K562 (cell line): Measurements from ENCODE around the gene SAP25. TPM values are rescaled to one million over a fixed set of nuclear protein-coding genes. Genes with fewer than 3 reads are reported as not detected.
A peak's percentile ranks its signal among the peaks of the same experiment; 100 is the strongest.

Experiments used
- BCOR ChIP-seq: fragments of 450-650 bp; IDR thresholded peaks from 2 replicates; pipeline ENCODE4 v1.6.1; 2016
- CAMTA2 ChIP-seq: fragments of 250-450 bp; sonication (Bioruptor Pico); conservative IDR thresholded peaks from 2 replicates; pipeline ENCODE4 v1.5.1; 2022
- CEBPB ChIP-seq: fragments of 450-650 bp; IDR thresholded peaks from 2 replicates; pipeline ENCODE4 v1.6.1; 2016; ENCODE audit warnings: missing genetic modification characterization, missing compliant biosample characterization
- FOXJ2 ChIP-seq: fragments of 200-800 bp; sonication (Bioruptor generic); IDR thresholded peaks from 2 replicates; pipeline ENCODE4 v1.6.1; 2016; ENCODE audit warnings: missing genetic modification characterization, missing compliant biosample characterization
- GATA2 ChIP-seq: sonication (generic); formaldehyde crosslinking; IDR thresholded peaks from 2 replicates; pipeline ENCODE4 v1.4.0; 2020; ENCODE audit warnings: mild to moderate bottlenecking, missing genetic modification reagents
- GATAD2B ChIP-seq: fragments of 450-650 bp; IDR thresholded peaks from 2 replicates; pipeline ENCODE4 v1.6.1; 2017; ENCODE audit warnings: mild to moderate bottlenecking, borderline replicate concordance
- PRMT5 ChIP-seq: sonication (generic); formaldehyde crosslinking; IDR thresholded peaks from 2 replicates; pipeline ENCODE4 v1.5.0; 2020; ENCODE audit warnings: missing genetic modification reagents
- RNF2 ChIP-seq: sonication (generic); IDR thresholded peaks from 2 replicates; pipeline ENCODE4 v1.6.1; 2016
- SIN3B ChIP-seq: fragments of 450-650 bp; IDR thresholded peaks from 2 replicates; pipeline ENCODE4 v1.6.1; 2017; ENCODE audit warnings: low read depth, mild to moderate bottlenecking, moderate library complexity
- STAT5B ChIP-seq: fragments of 250-450 bp; sonication (Bioruptor Pico); IDR thresholded peaks from 2 replicates; pipeline ENCODE4 v1.8.0; 2021; ENCODE audit warnings: mild to moderate bottlenecking, inconsistent platforms
- ZNF408 ChIP-seq: fragments of 250-450 bp; sonication (Bioruptor Pico); IDR thresholded peaks from 2 replicates; pipeline ENCODE4 v1.4.0; 2020; ENCODE audit warnings: low read depth, mild to moderate bottlenecking, moderate library complexity
- ZNF561 ChIP-seq: fragments of 450-650 bp; formaldehyde crosslinking; conservative IDR thresholded peaks from 2 replicates; pipeline ENCODE4 v1.4.0; 2020; ENCODE audit warnings: mild to moderate bottlenecking, moderate library complexity
- ZNF785 ChIP-seq: fragments of 250-450 bp; sonication (Bioruptor Pico); IDR thresholded peaks from 2 replicates; pipeline ENCODE4 v1.4.0; 2020; ENCODE audit warnings: mild to moderate bottlenecking
- polyA plus RNA-seq, 8 experiments: library from polyadenylated mRNA; depleted of rRNA in 4 of 8; stranded (reverse) in 5 of 8; unstranded in 3 of 8; fragments of >200 nt; fragmentation: Nextera tagmentation in 2 of 8; fragmentation: Illumina TruSeq in 1 of 8; extraction: Ambion mirVana in 2 of 8; extraction: Trizol in 1 of 8; gene quantifications; 2 replicates each; pipeline versions ENCODE4 v1.2.1 to v1.2.3, GENCODE V29; 2011 to 2014; ENCODE audit warnings: inconsistent platforms in 1 of 8, missing spikeins in 1 of 8
- total RNA-seq, 7 experiments: library from RNA; depleted of rRNA in 6 of 7; stranded (reverse); fragments of >200 nt in 6 of 7; fragmentation: Illumina TruSeq in 2 of 7; extraction: Trizol in 2 of 7; gene quantifications; 2 replicates each; pipeline versions ENCODE4 v1.2.1 to v1.2.3, GENCODE V29; 2011 to 2021; ENCODE audit warnings: low replicate concordance in 1 of 7
- TF ChIP-seq, protein P1 (sequence below): sonication (generic); formaldehyde crosslinking; IDR thresholded peaks from 2 replicates; pipeline ENCODE4 v1.8.0; 2022; ENCODE audit warnings: mild to moderate bottlenecking, low read depth, missing genetic modification reagents

Gene SAP25
- total and polyA plus RNA-seq, 9 of the 15 experiments (the other 6 are each of a cell fraction or from before 2014, with no cell fraction given), result 0.13 to 5.3 (median 0.78) TPM; not detected in 1

DNA sequence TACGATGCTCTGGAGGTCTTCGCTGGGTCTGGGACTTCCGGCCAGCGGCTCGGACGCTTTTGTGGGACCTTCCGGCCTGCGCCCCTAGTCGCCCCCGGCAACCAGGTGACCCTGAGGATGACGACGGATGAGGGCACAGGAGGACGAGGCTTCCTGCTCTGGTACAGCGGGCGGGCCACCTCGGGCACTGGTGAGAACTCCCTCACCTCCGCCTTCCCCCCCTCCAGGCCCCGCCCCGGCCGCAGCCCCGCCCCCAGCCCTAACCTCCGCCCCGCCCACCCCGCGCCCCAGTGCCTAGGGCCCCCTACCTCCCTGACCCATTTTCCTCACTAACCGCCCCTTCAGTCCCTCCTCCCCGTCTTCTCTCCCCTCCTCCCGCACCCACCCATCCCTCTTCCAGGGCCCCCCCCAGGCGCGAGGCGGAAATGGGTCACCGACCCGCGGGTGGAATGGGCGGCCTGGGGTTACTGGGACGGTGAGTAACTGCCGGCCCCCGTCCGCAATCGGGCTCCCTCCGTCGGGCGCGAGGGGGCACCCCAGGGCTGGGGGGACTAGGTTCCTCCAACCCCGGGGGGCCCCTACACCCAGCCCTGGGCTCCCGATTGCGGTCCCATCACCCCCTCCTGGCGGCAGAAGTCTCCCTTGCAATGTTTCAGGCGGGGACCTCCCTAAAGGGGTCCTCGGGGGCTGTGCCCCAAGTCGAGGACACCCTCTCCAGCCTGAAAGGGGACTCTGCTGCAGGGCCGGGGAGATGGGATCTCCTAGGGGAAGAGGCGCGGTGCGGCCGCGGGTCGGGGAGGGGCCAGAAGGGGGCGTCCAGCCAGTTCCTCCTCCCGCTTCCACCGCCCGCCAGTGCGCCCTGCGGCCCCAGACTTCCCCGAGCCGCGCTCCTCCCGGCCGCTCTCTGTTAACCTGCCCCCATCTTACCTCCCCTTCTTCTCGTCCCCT lies 30.6 kb upstream of the SAP25 start (continued):
- TF ChIP-seq STAT5B (no peak), CAMTA2 (CRISPR knock-in tag) (no peak), ZNF785 (CRISPR knock-in tag) (no peak), RNF2 (peak; percentile 29; the same call in 1 of the 2 replicates), ZNF561 (CRISPR knock-in tag) (no peak), CEBPB (tag) (no peak), GATA2 (CRISPR knock-in tag) (peak; percentile 78), SIN3B (peak; percentile 65; the same call in 1 of the 2 replicates), BCOR (peak; percentile 54), ZNF408 (CRISPR knock-in tag) (no peak), GATAD2B (no peak; the same call in 1 of the 2 replicates), PRMT5 (CRISPR knock-in tag) (no peak), FOXJ2 (tag) (no peak)
- TF ChIP-seq, protein P1, sequence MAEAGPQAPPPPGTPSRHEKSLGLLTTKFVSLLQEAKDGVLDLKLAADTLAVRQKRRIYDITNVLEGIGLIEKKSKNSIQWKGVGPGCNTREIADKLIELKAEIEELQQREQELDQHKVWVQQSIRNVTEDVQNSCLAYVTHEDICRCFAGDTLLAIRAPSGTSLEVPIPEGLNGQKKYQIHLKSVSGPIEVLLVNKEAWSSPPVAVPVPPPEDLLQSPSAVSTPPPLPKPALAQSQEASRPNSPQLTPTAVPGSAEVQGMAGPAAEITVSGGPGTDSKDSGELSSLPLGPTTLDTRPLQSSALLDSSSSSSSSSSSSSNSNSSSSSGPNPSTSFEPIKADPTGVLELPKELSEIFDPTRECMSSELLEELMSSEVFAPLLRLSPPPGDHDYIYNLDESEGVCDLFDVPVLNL (CRISPR knock-in tag), result no peak
- TF ChIP-seq, all 486 proteins: peak for 147
